ENCODE data around the gene CAMK4.

DNA sequence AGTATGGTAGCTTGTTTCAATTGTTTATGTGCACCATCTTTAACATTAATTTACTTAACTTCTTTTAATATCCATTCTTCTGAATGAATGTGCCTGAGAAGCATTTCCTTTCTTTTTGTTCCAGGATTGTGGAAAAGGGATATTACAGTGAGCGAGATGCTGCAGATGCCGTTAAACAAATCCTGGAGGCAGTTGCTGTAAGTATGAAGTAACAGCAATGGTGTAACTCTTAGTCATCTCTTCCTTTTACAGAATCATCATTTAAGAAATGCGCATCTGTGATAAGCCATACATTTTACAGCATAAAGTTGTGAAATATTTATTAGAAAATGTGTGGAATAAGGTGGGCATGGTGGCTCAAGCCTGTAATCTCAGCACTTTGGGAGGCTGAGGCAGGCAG is 170.4 kb downstream of the CAMK4 start:
- TF ChIP-seq, protein P1, sequence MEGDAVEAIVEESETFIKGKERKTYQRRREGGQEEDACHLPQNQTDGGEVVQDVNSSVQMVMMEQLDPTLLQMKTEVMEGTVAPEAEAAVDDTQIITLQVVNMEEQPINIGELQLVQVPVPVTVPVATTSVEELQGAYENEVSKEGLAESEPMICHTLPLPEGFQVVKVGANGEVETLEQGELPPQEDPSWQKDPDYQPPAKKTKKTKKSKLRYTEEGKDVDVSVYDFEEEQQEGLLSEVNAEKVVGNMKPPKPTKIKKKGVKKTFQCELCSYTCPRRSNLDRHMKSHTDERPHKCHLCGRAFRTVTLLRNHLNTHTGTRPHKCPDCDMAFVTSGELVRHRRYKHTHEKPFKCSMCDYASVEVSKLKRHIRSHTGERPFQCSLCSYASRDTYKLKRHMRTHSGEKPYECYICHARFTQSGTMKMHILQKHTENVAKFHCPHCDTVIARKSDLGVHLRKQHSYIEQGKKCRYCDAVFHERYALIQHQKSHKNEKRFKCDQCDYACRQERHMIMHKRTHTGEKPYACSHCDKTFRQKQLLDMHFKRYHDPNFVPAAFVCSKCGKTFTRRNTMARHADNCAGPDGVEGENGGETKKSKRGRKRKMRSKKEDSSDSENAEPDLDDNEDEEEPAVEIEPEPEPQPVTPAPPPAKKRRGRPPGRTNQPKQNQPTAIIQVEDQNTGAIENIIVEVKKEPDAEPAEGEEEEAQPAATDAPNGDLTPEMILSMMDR (optimal IDR thresholded peaks at IDR 0.05 in 1 of 3, IDR thresholded peaks at IDR 0.05 in 1 of 3, conservative IDR thresholded peaks at IDR 0.05 in 1 of 3; ENCODE audit: extremely low read depth in 1 of 3, insufficient read depth in 2 of 3, low read length in 3 of 3) = no peak
- TF ChIP-seq EZH2 (IDR thresholded peaks at IDR 0.05; ENCODE audit: low read length) = no peak

Data from keratinocyte (primary cell).